Osteocyte (in vitro differentiated cells): Measurements from ENCODE around the gene AGFG1. TPM values are rescaled to one million over a fixed set of nuclear protein-coding genes. Genes with fewer than 3 reads are reported as not detected.

ENCODE experiments used
- DNase-seq: peaks from one replicate; pipeline ENCODE4 v3.0.0; 2021; ENCODE audit warnings: mixed read lengths; ENCODE audit not compliant: unreplicated experiment; ENCODE audit errors: extremely low spot score
- H3K27ac Mint-ChIP-seq: one replicate; pipeline ENCODE4 v1.8.0; 2021; ENCODE audit warnings: mild to moderate bottlenecking, mixed read lengths; ENCODE audit not compliant: unreplicated experiment
- H3K27me3 Mint-ChIP-seq: one replicate; pipeline ENCODE4 v1.8.0; 2021; ENCODE audit warnings: mixed read lengths; ENCODE audit not compliant: unreplicated experiment
- H3K36me3 Mint-ChIP-seq: one replicate; pipeline ENCODE4 v1.8.0; 2021; ENCODE audit warnings: mixed read lengths; ENCODE audit not compliant: unreplicated experiment
- H3K4me1 Mint-ChIP-seq: one replicate; pipeline ENCODE4 v1.8.0; 2021; ENCODE audit warnings: mixed read lengths; ENCODE audit not compliant: unreplicated experiment
- H3K4me3 Mint-ChIP-seq: one replicate; pipeline ENCODE4 v1.8.0; 2021; ENCODE audit warnings: mild to moderate bottlenecking, moderate library complexity, mixed read lengths; ENCODE audit not compliant: unreplicated experiment
- H3K9me3 Mint-ChIP-seq: one replicate; pipeline ENCODE4 v1.8.0; 2021; ENCODE audit warnings: mixed read lengths; ENCODE audit not compliant: unreplicated experiment
- long read RNA-seq: library from polyadenylated mRNA; unstranded; transcript quantifications from one replicate; pipeline ENCODE4 v2.0.0, GENCODE V29; 2021
- total RNA-seq: library from RNA; stranded (reverse); gene quantifications from 2 replicates; pipeline ENCODE4 v1.2.1, GENCODE V29; 2021
- TF ChIP-seq, protein P1 (sequence below): fragments of 200-600 bp; sonication (generic); IDR thresholded peaks from 2 replicates; pipeline ENCODE4 v1.5.0; 2021; ENCODE audit warnings: antibody characterized with exemption, mild to moderate bottlenecking, moderate library complexity

The AGFG1 gene, protein sequence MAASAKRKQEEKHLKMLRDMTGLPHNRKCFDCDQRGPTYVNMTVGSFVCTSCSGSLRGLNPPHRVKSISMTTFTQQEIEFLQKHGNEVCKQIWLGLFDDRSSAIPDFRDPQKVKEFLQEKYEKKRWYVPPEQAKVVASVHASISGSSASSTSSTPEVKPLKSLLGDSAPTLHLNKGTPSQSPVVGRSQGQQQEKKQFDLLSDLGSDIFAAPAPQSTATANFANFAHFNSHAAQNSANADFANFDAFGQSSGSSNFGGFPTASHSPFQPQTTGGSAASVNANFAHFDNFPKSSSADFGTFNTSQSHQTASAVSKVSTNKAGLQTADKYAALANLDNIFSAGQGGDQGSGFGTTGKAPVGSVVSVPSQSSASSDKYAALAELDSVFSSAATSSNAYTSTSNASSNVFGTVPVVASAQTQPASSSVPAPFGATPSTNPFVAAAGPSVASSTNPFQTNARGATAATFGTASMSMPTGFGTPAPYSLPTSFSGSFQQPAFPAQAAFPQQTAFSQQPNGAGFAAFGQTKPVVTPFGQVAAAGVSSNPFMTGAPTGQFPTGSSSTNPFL
- total RNA-seq: 51.2 and 55.1 TPM in 2 replicates
- long read RNA-seq, partial matches to known transcripts: 27 of 33 reads
- long read RNA-seq, other reads (novel, unspliced or antisense): 6 of 33 reads

DNA sequence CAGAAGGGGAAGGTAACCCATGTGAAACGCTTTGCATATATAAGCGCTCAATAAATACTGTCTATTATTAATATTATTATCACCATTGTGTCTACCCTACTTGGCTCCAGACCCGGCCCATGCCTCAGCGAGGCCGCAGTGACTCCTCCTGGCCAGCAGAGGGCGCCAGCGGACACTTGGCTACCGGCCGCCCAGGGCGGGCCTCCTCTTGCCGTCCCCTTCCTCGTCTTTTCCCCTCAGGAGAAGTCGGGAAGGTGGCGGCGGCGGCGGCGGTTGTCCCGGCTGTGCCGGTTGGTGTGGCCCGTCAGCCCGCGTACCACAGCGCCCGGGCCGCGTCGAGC is at the start of gene AGFG1:
TSS of gene AGFG1 (plus strand) at position 233 of the 341 bp plus-strand sequence. CDS start 266 bp downstream, outside the sequence.
- H3K36me3 Mint-ChIP-seq: no peaks in the 10 kb centered on the region
- peak within 1 kb of the TSS; percentile 89 for H3K4me3 Mint-ChIP-seq
- TF ChIP-seq, protein P1, sequence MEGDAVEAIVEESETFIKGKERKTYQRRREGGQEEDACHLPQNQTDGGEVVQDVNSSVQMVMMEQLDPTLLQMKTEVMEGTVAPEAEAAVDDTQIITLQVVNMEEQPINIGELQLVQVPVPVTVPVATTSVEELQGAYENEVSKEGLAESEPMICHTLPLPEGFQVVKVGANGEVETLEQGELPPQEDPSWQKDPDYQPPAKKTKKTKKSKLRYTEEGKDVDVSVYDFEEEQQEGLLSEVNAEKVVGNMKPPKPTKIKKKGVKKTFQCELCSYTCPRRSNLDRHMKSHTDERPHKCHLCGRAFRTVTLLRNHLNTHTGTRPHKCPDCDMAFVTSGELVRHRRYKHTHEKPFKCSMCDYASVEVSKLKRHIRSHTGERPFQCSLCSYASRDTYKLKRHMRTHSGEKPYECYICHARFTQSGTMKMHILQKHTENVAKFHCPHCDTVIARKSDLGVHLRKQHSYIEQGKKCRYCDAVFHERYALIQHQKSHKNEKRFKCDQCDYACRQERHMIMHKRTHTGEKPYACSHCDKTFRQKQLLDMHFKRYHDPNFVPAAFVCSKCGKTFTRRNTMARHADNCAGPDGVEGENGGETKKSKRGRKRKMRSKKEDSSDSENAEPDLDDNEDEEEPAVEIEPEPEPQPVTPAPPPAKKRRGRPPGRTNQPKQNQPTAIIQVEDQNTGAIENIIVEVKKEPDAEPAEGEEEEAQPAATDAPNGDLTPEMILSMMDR: peak; percentile 99
- peak within 1 kb of the TSS; percentile 73 for H3K27ac Mint-ChIP-seq
- H3K27me3 Mint-ChIP-seq: no peaks in the 10 kb centered on the region
- peak; percentile 96 for DNase-seq
- peaks cover 18% of the 10 kb centered on the region for H3K4me1 Mint-ChIP-seq
- H3K9me3 Mint-ChIP-seq: no peaks in the 10 kb centered on the region

GRCh38 chr2:227423656-227424499 is 48.1 kb upstream of the AGFG1 start:
- peaks cover 8% of the 10 kb centered on the region for H3K4me1 Mint-ChIP-seq
- no peaks in the 10 kb centered on the region for H3K36me3 Mint-ChIP-seq
- no peak overlapping the region for H3K4me3 Mint-ChIP-seq
- H3K27me3 Mint-ChIP-seq: no peaks in the 10 kb centered on the region
- TF ChIP-seq, protein P1: no peak
- H3K9me3 Mint-ChIP-seq: no peaks in the 10 kb centered on the region
- H3K27ac Mint-ChIP-seq: no peak overlapping the region
- peak; percentile 34 for DNase-seq

DNA sequence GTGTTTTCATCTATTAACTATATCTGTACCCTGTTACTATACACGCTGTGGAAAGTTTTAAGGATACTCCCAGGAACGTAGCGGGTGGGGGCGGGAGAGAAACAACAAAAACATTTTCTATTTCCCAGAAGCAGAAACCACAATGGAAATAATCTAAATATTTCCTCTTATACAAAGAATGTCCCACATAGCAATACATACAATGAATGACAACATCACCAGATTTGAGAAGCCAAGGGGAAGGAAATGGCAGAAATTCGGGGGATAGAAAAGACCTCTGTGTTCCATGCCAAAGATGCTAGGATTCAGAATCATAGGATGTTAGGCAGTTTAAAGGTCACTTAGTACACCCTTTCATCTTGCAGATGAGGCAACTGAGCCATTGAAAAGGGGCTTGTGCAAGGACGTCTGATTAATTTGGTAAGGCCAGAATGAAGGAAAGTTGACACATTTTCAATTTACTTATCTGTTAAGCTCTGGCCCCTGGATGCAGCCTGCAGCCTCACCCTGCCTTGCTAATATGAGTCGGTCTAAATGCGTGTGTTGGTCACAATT is 43.1 kb upstream of the AGFG1 start:
- Mint-ChIP-seq H3K27me3 (no peaks in the 10 kb centered on the region), H3K9me3 (peaks cover 15% of the 10 kb centered on the region), H3K36me3 (peaks cover 8% of the 10 kb centered on the region), H3K27ac (peak overlapping the region; percentile 54), H3K4me1 (peaks cover 19% of the 10 kb centered on the region), H3K4me3 (no peak overlapping the region)
- TF ChIP-seq, protein P1: no peak
- peak; percentile 8 for DNase-seq

DNA sequence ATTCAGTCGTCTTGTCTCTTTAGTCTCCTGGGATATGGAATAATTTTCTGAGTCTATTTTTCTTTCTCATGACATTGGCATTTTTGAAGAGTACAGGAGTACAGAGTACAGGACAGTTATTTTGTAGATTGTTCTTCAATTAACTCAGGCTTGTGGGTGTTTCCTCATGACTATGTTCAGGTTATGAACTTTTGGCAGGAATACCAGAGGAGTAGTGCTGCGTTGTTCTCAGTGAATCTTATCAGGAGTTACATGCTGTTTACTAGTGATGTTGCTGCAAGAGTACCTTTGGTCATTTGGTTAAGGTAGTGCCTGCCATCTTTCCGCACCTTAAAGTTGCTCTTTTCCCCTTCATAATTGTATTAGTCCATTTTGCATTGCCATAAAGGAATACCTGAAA is 41.3 kb upstream of the AGFG1 start:
- TF ChIP-seq, protein P1: no peak
- H3K9me3 Mint-ChIP-seq: peaks cover 15% of the 10 kb centered on the region
- no peak overlapping the region for H3K27ac Mint-ChIP-seq
- no peak for DNase-seq
- H3K27me3 Mint-ChIP-seq: no peaks in the 10 kb centered on the region
- peaks cover 8% of the 10 kb centered on the region for H3K36me3 Mint-ChIP-seq
- peaks cover 19% of the 10 kb centered on the region for H3K4me1 Mint-ChIP-seq
- H3K4me3 Mint-ChIP-seq: no peak overlapping the region
